SK-N-SH (cell line): ENCODE results near the gene PUM1. TPM values are rescaled to one million over a fixed set of nuclear protein-coding genes. Genes with fewer than 3 reads are reported as not detected.

Source experiments
- CTCF ChIA-PET: fragments of 300-600, 350-600 bp; formaldehyde crosslinking; extraction: SDS; loops from one replicate; lab custom pipeline; 2021; lab: Yijun Ruan, JAX
- POLR2A ChIA-PET: fragments of 350-600 bp; sonication (Branson Sonifier 250); formaldehyde crosslinking; extraction: SDS; loops from one replicate; lab custom pipeline; 2020; ENCODE audit warnings: antibody characterized with exemption, inconsistent platforms; lab: Yijun Ruan, JAX
- DNase-seq: peaks from one replicate; pipeline ENCODE4 v3.0.0; 2012
- H2AFZ ChIP-seq: fragments of 200-600 bp; sonication (generic); 2 replicates; pipeline ENCODE4 v1.8.1; 2016; ENCODE audit warnings: antibody characterized with exemption, mild to moderate bottlenecking, low read depth
- H3F3A ChIP-seq: fragments of 200-600 bp; sonication (generic); replicated peaks from 2 replicates; pipeline ENCODE3; 2016; ENCODE audit warnings: antibody characterized with exemption, mild to moderate bottlenecking; ENCODE audit not compliant: insufficient read depth
- H3K27ac ChIP-seq, 2 experiments: fragments of 200-500 bp in 1 of 2; fragments of 200-600 bp in 1 of 2; sonication (Bioruptor generic) in 1 of 2; sonication (generic), shearing (Covaris generic) in 1 of 2; 2 replicates each; pipeline versions ENCODE4 v1.5.1 to v1.6.1; 2014 to 2016; ENCODE audit warnings: low read depth in 2 of 2, inconsistent platforms in 1 of 2, low read length in 1 of 2, mild to moderate bottlenecking in 1 of 2, mixed read lengths in 1 of 2
- H3K27me3 ChIP-seq: fragments of 200-600 bp; sonication (generic), shearing (Covaris generic); 2 replicates; pipeline ENCODE4 v1.6.1; 2016; ENCODE audit warnings: mixed run types; ENCODE audit not compliant: insufficient read depth
- H3K36me3 ChIP-seq, 2 experiments: fragments of 200-500 bp in 1 of 2; fragments of 200-600 bp in 1 of 2; sonication (Bioruptor generic) in 1 of 2; sonication (generic) in 1 of 2; replicated peaks in 1 of 2; 2 replicates each; pipeline versions ENCODE3 to v1.5.1; 2014 to 2016; ENCODE audit warnings: low read length in 1 of 2, mild to moderate bottlenecking in 1 of 2; ENCODE audit not compliant: insufficient read depth in 2 of 2, control insufficient read depth in 1 of 2
- H3K4me1 ChIP-seq, 2 experiments: fragments of 200-500 bp in 1 of 2; fragments of 200-600 bp in 1 of 2; sonication (Bioruptor generic) in 1 of 2; sonication (generic), shearing (Covaris generic) in 1 of 2; 2 replicates each; pipeline versions ENCODE4 v1.5.1 to v1.6.1; 2014 to 2016; ENCODE audit warnings: low read depth in 1 of 2, low read length in 1 of 2, mixed run types in 1 of 2; ENCODE audit not compliant: insufficient read depth in 2 of 2, control insufficient read depth in 1 of 2
- H3K4me2 ChIP-seq: fragments of 200-600 bp; sonication (generic), shearing (Covaris generic); 2 replicates; pipeline ENCODE4 v1.6.1; 2017; ENCODE audit warnings: mixed run types
- H3K4me3 ChIP-seq, 2 experiments: fragments of 200-500 bp in 1 of 2; fragments of 200-600 bp in 1 of 2; sonication (Bioruptor generic) in 1 of 2; sonication (generic), shearing (Covaris generic) in 1 of 2; 2 replicates each; pipeline versions ENCODE4 v1.5.1 to v1.8.1; 2014 to 2016; ENCODE audit warnings: low read depth in 2 of 2, inconsistent platforms in 1 of 2, low read length in 1 of 2, mild to moderate bottlenecking in 1 of 2, mixed read lengths in 1 of 2, moderate library complexity in 1 of 2
- H3K79me2 ChIP-seq: fragments of 200-600 bp; sonication (generic); 2 replicates; pipeline ENCODE4 v1.8.1; 2017; ENCODE audit warnings: mild to moderate bottlenecking; ENCODE audit not compliant: insufficient read depth
- H3K9ac ChIP-seq: fragments of 200-600 bp; sonication (generic); 2 replicates; pipeline ENCODE4 v1.6.1; 2017; ENCODE audit warnings: mixed run types
- H3K9me2 ChIP-seq: fragments of 200-600 bp; sonication (generic); 2 replicates; pipeline ENCODE4 v1.6.1; 2017; ENCODE audit warnings: mixed run types
- H3K9me3 ChIP-seq: fragments of 200-600 bp; sonication (generic); 2 replicates; pipeline ENCODE4 v1.6.1; 2017; ENCODE audit warnings: mixed run types, mild to moderate bottlenecking, moderate library complexity
- H4K20me1 ChIP-seq: fragments of 200-600 bp; sonication (generic); 2 replicates; pipeline ENCODE4 v1.6.1; 2017; ENCODE audit warnings: mild to moderate bottlenecking, mixed run types; ENCODE audit not compliant: insufficient read depth
- EP300 ChIP-seq, 2 experiments: IDR thresholded peaks; 2 replicates each; pipeline versions ENCODE4 v1.4.0 to v1.6.1; 2012; ENCODE audit warnings: borderline replicate concordance in 1 of 2, low read depth in 1 of 2, low read length in 1 of 2
- EZH2phosphoT487 ChIP-seq: fragments of 200-600 bp; sonication (generic); IDR thresholded peaks from 2 replicates; pipeline ENCODE4 v1.6.1; 2017; ENCODE audit warnings: low read depth, mixed run types, mild to moderate bottlenecking, antibody characterized with exemption, moderate library complexity, borderline replicate concordance
- GABPA ChIP-seq: IDR thresholded peaks from 2 replicates; pipeline ENCODE4 v1.4.0; 2012; ENCODE audit warnings: low read depth, mild to moderate bottlenecking
- JUND ChIP-seq: IDR thresholded peaks from 2 replicates; pipeline ENCODE4 v1.4.0; 2012
- MAX ChIP-seq: IDR thresholded peaks from 2 replicates; pipeline ENCODE4 v1.4.0; 2012; ENCODE audit warnings: low read depth
- MEF2A ChIP-seq: IDR thresholded peaks from 2 replicates; pipeline ENCODE4 v1.4.0; 2012; ENCODE audit warnings: low read depth, borderline replicate concordance
- MXI1 ChIP-seq: IDR thresholded peaks from 2 replicates; pipeline ENCODE4 v1.6.1; 2012; ENCODE audit warnings: mild to moderate bottlenecking, low read depth, low read length, improper control_type of control experiment
- NFIC ChIP-seq: IDR thresholded peaks from 2 replicates; pipeline ENCODE4 v1.4.0; 2012; ENCODE audit warnings: borderline replicate concordance
- RAD21 ChIP-seq: IDR thresholded peaks from 2 replicates; pipeline ENCODE4 v1.6.1; 2012; ENCODE audit warnings: mild to moderate bottlenecking, low read length
- RCOR1 ChIP-seq: fragments of 150-350 bp; IDR thresholded peaks from 2 replicates; pipeline ENCODE4 v1.6.1; 2017; ENCODE audit warnings: antibody characterized with exemption, low read length
- RXRA ChIP-seq: IDR thresholded peaks from 2 replicates; pipeline ENCODE4 v1.4.0; 2012; ENCODE audit warnings: low read depth, mild to moderate bottlenecking, borderline replicate concordance
- SMC3 ChIP-seq: IDR thresholded peaks from 2 replicates; pipeline ENCODE4 v1.6.1; 2012; ENCODE audit warnings: low read depth, low read length, improper control_type of control experiment
- TCF12 ChIP-seq: IDR thresholded peaks from 2 replicates; pipeline ENCODE4 v1.4.0; 2012
- YY1 ChIP-seq: IDR thresholded peaks from 2 replicates; pipeline ENCODE4 v1.4.0; 2012; ENCODE audit warnings: low read depth, mild to moderate bottlenecking
- WGBS: methylation state at CpG from one replicate; pipeline ENCODE4 v1.1.6; 2017; ENCODE audit warnings: low lambda C conversion rate; 5-methylcytosine and 5-hydroxymethylcytosine counted together
- polyA plus RNA-seq, 3 experiments: library from polyadenylated mRNA; depleted of rRNA; stranded (reverse); fragments of >200 nt; gene quantifications; 2 replicates each; pipeline ENCODE4 v1.2.3, GENCODE V29; 2012
- small RNA-seq, 7 experiments: library from RNA; depleted of rRNA; stranded (forward); fragments of <200 nt; gene quantifications; one replicate each; pipeline ENCODE3, GENCODE V24; 2012
- TF ChIP-seq, protein P1 (sequence below): IDR thresholded peaks from 2 replicates; pipeline ENCODE4 v1.4.0; 2012; ENCODE audit warnings: low read depth, borderline replicate concordance

Gene PUM1
- polyA plus RNA-seq, 1 of the 3 experiments (the other 2 are of a cell fraction): 66.7 TPM

GRCh38 chr1:30882678-30883388 is 182.7 kb downstream of the PUM1 start:
- H3K79me2 ChIP-seq: peaks cover 20% of the 10 kb centered on the region
- no peaks in the 10 kb centered on the region for H3F3A ChIP-seq
- no peaks in the 10 kb centered on the region for H3K9me3 ChIP-seq
- H3K27ac ChIP-seq: no peak overlapping the region
- CTCF ChIA-PET: interaction anchor here (0.9 to 2.1 kb wide), 4 partner anchors 10 to 101 kb away, joined by 3 to 5 read pairs (median 3); no protein-coding TSS in a partner anchor
- H3K4me1 ChIP-seq: peaks cover 12 to 21% of the 10 kb centered on the region in 2 experiments; a peak in 3 of 4 replicates
- WGBS: 86% methylated on average over 14 of the region's 14 CpGs
- H3K9ac ChIP-seq: no peak overlapping the region
- H3K9me2 ChIP-seq: no peaks in the 10 kb centered on the region
- no peak overlapping the region for H3K4me3 ChIP-seq
- POLR2A ChIA-PET: no interaction called here
- no peak overlapping the region for H2AFZ ChIP-seq
- H3K4me2 ChIP-seq: no peak overlapping the region
- H3K36me3 ChIP-seq: no peaks in the 10 kb centered on the region
- peaks cover 61% of the 10 kb centered on the region for H4K20me1 ChIP-seq
- TF ChIP-seq EZH2phosphoT487 (no peak), EP300 (IDR thresholded peaks at IDR 0.05; ENCODE audit: borderline replicate concordance in 1 of 2, low read depth in 1 of 2, low read length in 1 of 2) (no peak), JUND (no peak), RXRA (no peak), SMC3 (no peak), MEF2A (no peak), MXI1 (no peak), GABPA (no peak), YY1 (no peak), MAX (no peak), RAD21 (no peak), RCOR1 (no peak), TCF12 (no peak), NFIC (no peak)
- TF ChIP-seq, protein P1, sequence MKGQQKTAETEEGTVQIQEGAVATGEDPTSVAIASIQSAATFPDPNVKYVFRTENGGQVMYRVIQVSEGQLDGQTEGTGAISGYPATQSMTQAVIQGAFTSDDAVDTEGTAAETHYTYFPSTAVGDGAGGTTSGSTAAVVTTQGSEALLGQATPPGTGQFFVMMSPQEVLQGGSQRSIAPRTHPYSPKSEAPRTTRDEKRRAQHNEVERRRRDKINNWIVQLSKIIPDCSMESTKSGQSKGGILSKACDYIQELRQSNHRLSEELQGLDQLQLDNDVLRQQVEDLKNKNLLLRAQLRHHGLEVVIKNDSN: no peak
- no peaks in the 10 kb centered on the region for H3K27me3 ChIP-seq
- DNase-seq: no peak

Small RNAs within 50 kb of the gene (small RNA-seq; reads per million reads assigned to genes)
- gene AL356320.1 (0 reads per million in 7 experiments), gene RN7SL371P (0 reads per million in 7 experiments)

Other genes starting within 250 kb of the PUM1 start
- gene SDC3, start 157.0 kb downstream of the PUM1 start, polyA plus RNA-seq (2012; rRNA removed): 16.2 and 18.8 TPM in 2 replicates
- gene NKAIN1, start 174.2 kb upstream of the PUM1 start, polyA plus RNA-seq (2012; rRNA removed): 0.54 and 0.96 TPM in 2 replicates
- 46.7 and 53.3 TPM in 2 replicates for gene SNRNP40, start 231.1 kb upstream of the PUM1 start, polyA plus RNA-seq (2012; rRNA removed)
- 25.8 and 33.8 TPM in 2 replicates for gene ZCCHC17, start 231.3 kb upstream of the PUM1 start, polyA plus RNA-seq (2012; rRNA removed)